ENCODE data around the gene C14orf180.

Gene C14orf180

GRCh38 chr14:104561632-104562495, 17.7 kb upstream of the C14orf180 start:
- no peak for DNase-seq

- no peak for DNase-seq
These were observed 17.0 kb upstream of the C14orf180 start for GRCh38 chr14:104562606-104563005.

- DNase-seq = no peak
These were observed 16.3 kb upstream of the C14orf180 start for GRCh38 chr14:104563191-104563741.

- no peak for DNase-seq
These were observed 15.6 kb upstream of the C14orf180 start for GRCh38 chr14:104563742-104564615.

- DNase-seq = no peak
These were observed 14.6 kb upstream of the C14orf180 start for GRCh38 chr14:104564744-104565679.

GRCh38 chr14:104567141-104567956, 12.2 kb upstream of the C14orf180 start:
- no peak for DNase-seq

GRCh38 chr14:104567957-104568225, 11.7 kb upstream of the C14orf180 start:
- DNase-seq = no peak

- no peak for DNase-seq
These were observed 10.9 kb upstream of the C14orf180 start for GRCh38 chr14:104568620-104569019.

- no peak for DNase-seq
These were observed 10.1 kb upstream of the C14orf180 start for GRCh38 chr14:104569435-104569834.

GRCh38 chr14:104571246-104571645, 8.3 kb upstream of the C14orf180 start:
- no peak for DNase-seq

- no peak for DNase-seq
These were observed 7.4 kb upstream of the C14orf180 start for GRCh38 chr14:104572024-104572626.

- no peak for DNase-seq
These were observed 6.9 kb upstream of the C14orf180 start for GRCh38 chr14:104572668-104573067.

- DNase-seq = no peak
These were observed 5.6 kb upstream of the C14orf180 start for GRCh38 chr14:104573930-104574329.

GRCh38 chr14:104574536-104574935, 5.0 kb upstream of the C14orf180 start:
- no peak for DNase-seq

- DNase-seq = no peak
These were observed 4.5 kb upstream of the C14orf180 start for GRCh38 chr14:104574978-104575583.

- DNase-seq = no peak
These were observed 3.2 kb upstream of the C14orf180 start for GRCh38 chr14:104576232-104576969.

GRCh38 chr14:104576970-104577332, 2.6 kb upstream of the C14orf180 start:
- no peak for DNase-seq

- DNase-seq = no peak
These were observed 2.1 kb upstream of the C14orf180 start for GRCh38 chr14:104577426-104577825.

GRCh38 chr14:104577847-104578301, 1.7 kb upstream of the C14orf180 start:
- no peak for DNase-seq

- DNase-seq = no peak
These were observed 1.2 kb upstream of the C14orf180 start for GRCh38 chr14:104578321-104578720.

Data from T1000 (cell line).